CD4-positive, alpha-beta T cell (primary cell): ENCODE results near the gene ZNF607. TPM values are rescaled to one million over a fixed set of nuclear protein-coding genes. Genes with fewer than 3 reads are reported as not detected.
A peak's percentile ranks its signal among the peaks of the same experiment; 100 is the strongest.

Experiments used
- ATAC-seq: fragments of 200-7000 bp; cut with Tn5 transposase; one replicate; pipeline ENCODE4 v1.10.0; 2022; ENCODE audit warnings: mild to moderate bottlenecking; ENCODE audit not compliant: poor library complexity
- CTCF ChIA-PET: fragments of 350-600 bp; sonication (Branson Sonifier 250); formaldehyde crosslinking; loops from one replicate; lab custom pipeline; 2021; ENCODE audit warnings: antibody characterized with exemption, inconsistent platforms; lab: Charles Lee
- POLR2A ChIA-PET: fragments of 350-600 bp; sonication (Branson Sonifier 250); formaldehyde crosslinking; loops from one replicate; lab custom pipeline; 2021; ENCODE audit warnings: antibody characterized with exemption, inconsistent platforms; lab: Charles Lee
- DNase-seq, 14 experiments: peaks; one replicate each; pipeline ENCODE4 v3.0.0-alpha.2; 2013 to 2020; ENCODE audit warnings: mixed read lengths in 2 of 14
- H3K27ac ChIP-seq, 2 donors: one replicate each; pipeline versions ENCODE4 v1.5.1 to v1.7.0; 2013; ENCODE audit warnings: low read length in 2 of 2, low read depth in 1 of 2, mild to moderate bottlenecking in 1 of 2
- H3K27me3 ChIP-seq, 2 experiments: 1 replicate in 1 of 2; 2 replicates in 1 of 2; pipeline versions ENCODE4 v1.6.1 to v1.7.0; 2013; ENCODE audit warnings: low read length in 2 of 2, control low read depth in 1 of 2, mild to moderate bottlenecking in 1 of 2, moderate library complexity in 1 of 2; ENCODE audit not compliant: insufficient read depth in 2 of 2, control insufficient read depth in 1 of 2
- H3K36me3 ChIP-seq: one replicate; pipeline ENCODE4 v1.6.1; 2013; ENCODE audit warnings: low read length, control low read depth; ENCODE audit not compliant: insufficient read depth
- H3K4me1 ChIP-seq: one replicate; pipeline ENCODE4 v1.6.1; 2013; ENCODE audit warnings: low read length, control low read depth; ENCODE audit not compliant: insufficient read depth
- H3K4me3 ChIP-seq: one replicate; pipeline ENCODE4 v1.5.1; 2013; ENCODE audit warnings: mild to moderate bottlenecking, low read length, moderate library complexity
- H3K9me3 ChIP-seq, 2 experiments: 1 replicate in 1 of 2; 2 replicates in 1 of 2; pipeline versions ENCODE4 v1.6.1 to v1.7.0; 2013; ENCODE audit warnings: low read length in 2 of 2, mild to moderate bottlenecking in 2 of 2, control low read depth in 1 of 2, moderate library complexity in 1 of 2; ENCODE audit not compliant: control insufficient read depth in 1 of 2, insufficient read depth in 1 of 2
- H3K27ac Mint-ChIP-seq: one replicate; pipeline ENCODE4 v1.8.0; 2020; ENCODE audit warnings: mixed read lengths
- H3K27me3 Mint-ChIP-seq: one replicate; pipeline ENCODE4 v1.8.0; 2021; ENCODE audit warnings: mixed read lengths
- H3K36me3 Mint-ChIP-seq: one replicate; pipeline ENCODE4 v1.8.0; 2021; ENCODE audit warnings: low read depth, mixed read lengths
- H3K4me1 Mint-ChIP-seq: one replicate; pipeline ENCODE4 v1.8.0; 2021; ENCODE audit warnings: low read depth, mixed read lengths
- H3K4me3 Mint-ChIP-seq: one replicate; pipeline ENCODE4 v1.8.0; 2020; ENCODE audit warnings: mild to moderate bottlenecking, mixed read lengths
- H3K9me3 Mint-ChIP-seq: one replicate; pipeline ENCODE4 v1.8.0; 2020; ENCODE audit warnings: mixed read lengths
- CTCF ChIP-seq: fragments of 200-600 bp; IDR thresholded peaks from one replicate; pipeline ENCODE4 v1.8.0; 2022; ENCODE audit warnings: antibody characterized with exemption, mild to moderate bottlenecking
- intact Hi-C, 2 experiments: fragments of 100-400 bp; cut with DNase I in 1 of 2; cut with micrococcal nuclease in 1 of 2; formaldehyde crosslinking; loops; one replicate each; pipeline versions ENCODE4 v1.15.1 to v1.9.0; 2023 to 2025; cut with DNase I, micrococcal nuclease
- total RNA-seq, 174 experiments: library from RNA in 2 of 174; stranded (reverse) in 2 of 174; gene quantifications; one replicate each; pipeline ENCODE4 v1.2.3 and lab custom pipeline; 2021 to 2026

The ZNF607 gene
- total RNA-seq, 2 experiments from 2014 or later: 2.2 to 2.3 TPM

- DNase-seq (no peak), ATAC-seq (no peak)
- CTCF ChIA-PET: interaction anchor here (1.0 to 1.2 kb wide), 2 partner anchors 32 to 98 kb away, joined by 3 read pairs; partner anchors contain the start of genes ZNF540 and ZNF571
- no peaks in the 10 kb centered on the region for H3K27me3 Mint-ChIP-seq
- H3K4me3 Mint-ChIP-seq: no peak overlapping the region
- Histone ChIP-seq H3K4me3 (no peak overlapping the region), H3K4me1 (peaks cover 11% of the 10 kb centered on the region), H3K27me3 (no peaks in the 10 kb centered on the region), H3K27ac (no peak overlapping the region), H3K9me3 (peaks cover 22 to 60% of the 10 kb centered on the region in 2 experiments), H3K36me3 (no peaks in the 10 kb centered on the region)
- H3K36me3 Mint-ChIP-seq: peaks cover 42% of the 10 kb centered on the region
- no peak overlapping the region for H3K27ac Mint-ChIP-seq
- intact Hi-C loops: loop anchor here (1.0 to 10.0 kb wide), 5 partner anchors 86 to 378 kb away; partner anchors contain the start of genes ZNF573 (in 2 of the 2), ZNF540 (in 1 of the 2), ZNF569 (in 1 of the 2) and ZNF570 (in 1 of the 2)
- peaks cover 12% of the 10 kb centered on the region for H3K4me1 Mint-ChIP-seq
- H3K9me3 Mint-ChIP-seq: peaks cover 5% of the 10 kb centered on the region
- POLR2A ChIA-PET: interaction anchor here (0.6 to 3.1 kb wide), 7 partner anchors 11 to 322 kb away, joined by 3 to 23 read pairs (median 8); partner anchors contain the start of genes ZNF527, ZNF540, ZNF569 and ZNF570
- TF ChIP-seq CTCF: no peak
Measured at GRCh38 chr19:37692956-37693620, 26.5 kb downstream of the ZNF607 start.

GRCh38 chr19:37691881-37692504, 27.6 kb downstream of the ZNF607 start:
- peak overlapping the region; percentile 96 for H3K4me3 Mint-ChIP-seq
- Histone ChIP-seq H3K27me3 (no peaks in the 10 kb centered on the region), H3K9me3 (peaks cover 18 to 68% of the 10 kb centered on the region in 2 experiments), H3K36me3 (no peaks in the 10 kb centered on the region), H3K27ac (peak overlapping the region in 1 of 2 donors; percentile 32), H3K4me1 (peaks cover 11% of the 10 kb centered on the region), H3K4me3 (peak overlapping the region; percentile 67)
- peaks cover 12% of the 10 kb centered on the region for H3K4me1 Mint-ChIP-seq
- CTCF ChIA-PET: interaction anchor here (0.7 to 1.0 kb wide), 3 partner anchors 35 to 97 kb away, joined by 3 to 4 read pairs (median 3); partner anchors contain the start of genes ZNF540, ZNF571 and ZNF573
- no peaks in the 10 kb centered on the region for H3K27me3 Mint-ChIP-seq
- peak overlapping the region; percentile 89 for H3K27ac Mint-ChIP-seq
- POLR2A ChIA-PET: interaction anchor here (0.6 to 3.1 kb wide), 13 partner anchors 12 to 1478 kb away, joined by 3 to 23 read pairs (median 5); partner anchors contain the start of genes ZFP30, ZNF146, ZNF345 and ZNF420
- H3K36me3 Mint-ChIP-seq: peaks cover 41% of the 10 kb centered on the region
- TF ChIP-seq CTCF: no peak
- DNase-seq (peak; percentile 61 to 90 (median 76)), ATAC-seq (peak; percentile 95)
- H3K9me3 Mint-ChIP-seq: peaks cover 2% of the 10 kb centered on the region
- intact Hi-C loops: loop anchor here (1.0 to 10.0 kb wide), 6 partner anchors 37 to 377 kb away; partner anchors contain the start of genes ZNF573 (in 2 of the 2), ZFP30 (in 1 of the 2), ZNF540 (in 1 of the 2) and ZNF569 (in 1 of the 2)

- no peak overlapping the region for H3K4me3 ChIP-seq
- peaks cover 18 to 65% of the 10 kb centered on the region in 2 experiments for H3K9me3 ChIP-seq
- intact Hi-C loops: no loop called here
- peaks cover 71% of the 10 kb centered on the region for H3K36me3 Mint-ChIP-seq
- H3K4me1 Mint-ChIP-seq: no peaks in the 10 kb centered on the region
- H3K27me3 Mint-ChIP-seq: no peaks in the 10 kb centered on the region
- no peak overlapping the region for H3K27ac Mint-ChIP-seq
- no peak overlapping the region for H3K27ac ChIP-seq
- no peaks in the 10 kb centered on the region for H3K27me3 ChIP-seq
- peaks cover 11% of the 10 kb centered on the region for H3K9me3 Mint-ChIP-seq
- H3K4me3 Mint-ChIP-seq: no peak overlapping the region
- CTCF ChIA-PET: interaction anchor here (0.6 kb wide), 1 partner anchor 47 kb away, joined by 3 read pairs; no protein-coding TSS in a partner anchor
- POLR2A ChIA-PET: interaction anchor here (0.6 kb wide), 1 partner anchor 17 kb away, joined by 4 read pairs; no protein-coding TSS in a partner anchor
- no peaks in the 10 kb centered on the region for H3K36me3 ChIP-seq
- H3K4me1 ChIP-seq: no peaks in the 10 kb centered on the region
- DNase-seq (no peak), ATAC-seq (no peak)
- no peak for TF ChIP-seq CTCF
Measured at GRCh38 chr19:37683520-37683919, 36.0 kb downstream of the ZNF607 start.
